GM12878 (cell line): Measurements from ENCODE around the gene TRPT1.

Experiments used
- CTCF ChIP-seq, 3 experiments: IDR thresholded peaks in 2 of 3; conservative IDR thresholded peaks in 1 of 3; 2 replicates each; pipeline ENCODE4 v1.5.1; 2011; ENCODE audit warnings: low read depth in 3 of 3, low read length in 3 of 3, mild to moderate bottlenecking in 3 of 3, control low read depth in 2 of 3, moderate library complexity in 2 of 3, inconsistent platforms in 1 of 3, mixed read lengths in 1 of 3; ENCODE audit not compliant: control insufficient read depth in 2 of 3, insufficient read depth in 1 of 3; ENCODE audit errors: extremely low read depth in 1 of 3
- GABPA ChIP-seq: IDR thresholded peaks from 2 replicates; pipeline ENCODE4 v1.6.1; 2014; ENCODE audit warnings: antibody characterized with exemption, low read depth, mild to moderate bottlenecking, inconsistent platforms
- NRF1 ChIP-seq: conservative IDR thresholded peaks from 2 replicates; pipeline ENCODE4 v1.6.1; 2011; ENCODE audit warnings: mild to moderate bottlenecking, low read depth, low read length, improper control_type of control experiment
- PML ChIP-seq: IDR thresholded peaks from 2 replicates; pipeline ENCODE4 v1.6.1; 2012; ENCODE audit warnings: low read length, inconsistent platforms
- ZBTB4 ChIP-seq: fragments of 450-650 bp; formaldehyde crosslinking; IDR thresholded peaks from 2 replicates; pipeline ENCODE4 v1.4.0; 2022; ENCODE audit warnings: mild to moderate bottlenecking, moderate library complexity

- no peak for TF ChIP-seq PML
- no peak for TF ChIP-seq GABPA
- TF ChIP-seq NRF1, result no peak
- no peak for TF ChIP-seq CTCF (IDR thresholded peaks at IDR 0.05 in 2 of 3, conservative IDR thresholded peaks at IDR 0.05 in 1 of 3; ENCODE audit: control insufficient read depth in 2 of 3, extremely low read depth in 1 of 3, insufficient read depth in 1 of 3, low read depth in 3 of 3, low read length in 3 of 3)
- no peak for TF ChIP-seq ZBTB4
Observed at GRCh38 chr11:64251753-64252002, 25.7 kb upstream of the TRPT1 start.
